ENCODE results near the gene NDUFB11.

NDUFB11 gene

GRCh38 chrX:47169726-47170515, 25.4 kb upstream of the NDUFB11 start:
- DNase-seq (ENCODE audit: insufficient read length, low spot score) = no peak
- FAIRE-seq = no peak
- TF ChIP-seq POLR2A (IDR thresholded peaks at IDR 0.05; ENCODE audit: low read depth, low read length) = no peak

- no peak for TF ChIP-seq POLR2A (IDR thresholded peaks at IDR 0.05; ENCODE audit: low read depth, low read length)
- FAIRE-seq (no peak), DNase-seq (ENCODE audit: insufficient read length, low spot score) (no peak)
Observed at GRCh38 chrX:47169273-47169672, 24.8 kb upstream of the NDUFB11 start.

GRCh38 chrX:47168495-47169073, 24.1 kb upstream of the NDUFB11 start:
- FAIRE-seq (no peak), DNase-seq (ENCODE audit: insufficient read length, low spot score) (no peak)
- no peak for TF ChIP-seq POLR2A (IDR thresholded peaks at IDR 0.05; ENCODE audit: low read depth, low read length)

- no peak for FAIRE-seq
- no peak for DNase-seq (ENCODE audit: insufficient read length, low spot score)
- no peak for TF ChIP-seq POLR2A (IDR thresholded peaks at IDR 0.05; ENCODE audit: low read depth, low read length)
Observed at GRCh38 chrX:47166126-47166525, 21.6 kb upstream of the NDUFB11 start.

- FAIRE-seq (no peak), DNase-seq (ENCODE audit: insufficient read length, low spot score) (no peak)
- TF ChIP-seq POLR2A (IDR thresholded peaks at IDR 0.05; ENCODE audit: low read depth, low read length) = no peak
Observed at GRCh38 chrX:47164420-47164819, 19.9 kb upstream of the NDUFB11 start.

DNA sequence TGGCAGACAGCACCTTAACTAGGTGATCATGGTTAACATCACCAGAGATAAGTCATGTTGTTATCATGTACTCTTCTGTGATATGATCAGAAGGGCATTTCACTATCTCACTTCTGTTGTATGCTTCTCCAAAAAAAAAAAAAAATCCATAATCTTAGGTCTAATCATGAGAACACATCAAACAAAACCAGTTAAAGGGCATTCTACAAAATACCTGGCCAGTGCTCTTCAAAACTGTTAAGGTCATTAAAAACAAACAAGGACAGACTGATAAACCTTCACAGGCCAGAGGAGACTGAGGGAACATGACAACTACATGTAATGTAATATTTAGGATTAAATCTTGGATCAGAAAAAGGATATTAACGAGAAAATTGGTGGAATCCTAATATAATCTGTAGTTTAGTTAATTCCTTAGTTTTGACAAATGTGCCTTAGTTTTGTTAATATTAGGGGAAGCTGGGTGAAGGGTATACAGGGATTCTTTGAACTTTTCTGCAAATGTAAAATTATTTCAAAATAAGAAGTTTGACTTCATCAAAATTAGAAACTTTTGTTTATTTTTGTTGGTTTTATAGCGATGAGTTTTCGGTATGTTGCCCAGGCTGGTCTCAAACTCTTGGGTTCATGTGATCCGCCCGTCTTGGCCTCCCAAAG, 18.6 kb upstream of the NDUFB11 start:
- DNase-seq (ENCODE audit: insufficient read length, low spot score) (no peak), FAIRE-seq (no peak)
- no peak for TF ChIP-seq POLR2A (IDR thresholded peaks at IDR 0.05; ENCODE audit: low read depth, low read length)

DNA sequence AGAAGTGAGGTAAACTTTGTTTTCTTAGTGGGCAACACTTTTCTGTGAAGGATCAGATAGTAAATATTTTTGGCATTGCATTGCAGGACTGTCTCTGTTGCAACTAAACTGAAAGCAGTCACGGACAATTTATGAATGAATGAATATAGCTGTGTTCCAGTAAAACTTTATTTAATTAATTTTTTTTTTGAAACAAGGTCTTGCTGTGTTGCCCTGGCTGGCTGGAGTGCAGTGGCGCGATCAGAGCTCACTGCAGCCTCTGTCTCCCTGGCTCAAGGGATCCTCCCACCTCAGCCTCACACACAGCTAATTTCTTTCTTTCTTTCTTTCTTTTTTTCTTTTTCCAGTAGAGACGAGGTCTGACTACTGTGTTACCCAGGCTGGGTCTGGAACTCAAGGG, 16.3 kb upstream of the NDUFB11 start:
- no peak for DNase-seq (ENCODE audit: insufficient read length, low spot score)
- FAIRE-seq = no peak
- TF ChIP-seq POLR2A (IDR thresholded peaks at IDR 0.05; ENCODE audit: low read depth, low read length) = no peak

DNA sequence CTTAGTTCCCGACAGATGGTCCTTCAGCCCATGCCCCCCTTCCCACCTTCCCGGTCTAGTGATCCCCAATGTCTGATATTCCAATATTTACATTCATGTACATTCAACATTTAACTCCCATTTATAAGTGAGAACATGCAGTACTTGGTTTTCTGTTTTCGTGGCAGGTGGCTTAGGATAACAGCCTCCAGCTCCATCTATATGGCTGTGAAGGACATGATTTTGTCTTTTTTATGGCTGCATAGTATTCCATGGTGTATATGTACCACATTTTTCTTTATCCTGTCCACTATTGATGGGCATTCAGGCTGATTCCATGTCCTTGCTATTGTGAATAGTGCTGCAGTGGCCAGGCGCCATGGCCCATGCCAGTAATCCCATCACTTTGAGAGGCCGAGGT, 14.3 kb upstream of the NDUFB11 start:
- no peak for FAIRE-seq

DNA sequence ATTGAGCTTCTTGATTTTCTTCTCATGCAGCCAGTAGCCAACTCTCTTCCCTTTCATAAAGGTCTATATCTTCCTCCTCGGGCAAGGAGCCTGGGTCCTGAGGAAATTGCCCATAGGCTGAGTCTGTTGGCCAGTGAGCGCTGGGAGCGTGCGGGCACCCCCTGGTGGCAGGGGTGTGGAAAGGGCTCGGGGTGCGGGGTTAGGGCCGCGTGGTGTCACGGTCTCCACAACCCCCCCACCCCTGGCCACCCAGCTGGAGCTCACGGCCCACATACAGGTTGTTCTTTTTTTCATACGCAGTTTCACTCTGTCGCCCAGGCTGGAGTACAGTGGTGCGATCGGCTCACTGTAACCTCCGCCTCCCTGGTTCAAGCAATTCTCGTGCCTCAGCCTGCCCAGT, 13.6 kb upstream of the NDUFB11 start:
- no peak for FAIRE-seq
- TF ChIP-seq POLR2A (IDR thresholded peaks at IDR 0.05; ENCODE audit: low read depth, low read length) = no peak
- no peak for DNase-seq (ENCODE audit: insufficient read length, low spot score)

More for the DNA sequence above, 14.3 kb upstream of the NDUFB11 start:
- no peak for DNase-seq (ENCODE audit: insufficient read length, low spot score)
- TF ChIP-seq POLR2A (IDR thresholded peaks at IDR 0.05; ENCODE audit: low read depth, low read length) = no peak

- TF ChIP-seq POLR2A (IDR thresholded peaks at IDR 0.05; ENCODE audit: low read depth, low read length) = no peak
- FAIRE-seq (no peak), DNase-seq (ENCODE audit: insufficient read length, low spot score) (no peak)
Observed at GRCh38 chrX:47156611-47157520, 12.4 kb upstream of the NDUFB11 start.

- no peak for DNase-seq (ENCODE audit: insufficient read length, low spot score)
- TF ChIP-seq POLR2A (IDR thresholded peaks at IDR 0.05; ENCODE audit: low read depth, low read length) = no peak
- no peak for FAIRE-seq
Observed at GRCh38 chrX:47151435-47151834, 6.9 kb upstream of the NDUFB11 start.

DNA sequence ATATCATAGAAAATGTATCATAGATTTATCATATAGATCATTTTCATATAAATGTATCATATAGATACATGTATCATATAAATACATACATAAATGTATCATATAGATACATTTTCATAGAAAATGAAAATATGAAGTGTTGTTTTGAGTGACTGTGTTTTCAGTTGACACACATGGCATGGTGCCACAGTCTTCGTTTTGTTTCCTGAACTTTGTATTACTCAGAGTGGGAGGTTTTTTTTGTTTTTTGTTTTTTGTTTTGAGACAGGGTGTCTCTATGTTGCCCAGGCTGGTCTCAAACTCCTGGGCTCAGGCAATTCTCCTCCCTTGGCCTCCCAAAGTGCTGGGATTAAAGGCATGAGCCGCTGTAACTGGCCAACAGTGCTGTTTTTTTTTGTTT, 4.4 kb upstream of the NDUFB11 start:
- DNase-seq (ENCODE audit: insufficient read length, low spot score) = no peak

GRCh38 chrX:47146936-47147859, 2.7 kb upstream of the NDUFB11 start:
- TF ChIP-seq POLR2A (IDR thresholded peaks at IDR 0.05; ENCODE audit: low read depth, low read length) = no peak
- DNase-seq (ENCODE audit: insufficient read length, low spot score) = no peak
- FAIRE-seq = no peak

More for the DNA sequence above, 4.4 kb upstream of the NDUFB11 start:
- FAIRE-seq = no peak
- no peak for TF ChIP-seq POLR2A (IDR thresholded peaks at IDR 0.05; ENCODE audit: low read depth, low read length)

Data from H54 (cell line).